Peyer's patch (tissue), 4 donors: Measurements from ENCODE around the gene SSTR3. TPM values are rescaled to one million over a fixed set of nuclear protein-coding genes. Genes with fewer than 3 reads are reported as not detected.

Source experiments
- DNase-seq, 3 donors: peaks; one replicate each; pipeline ENCODE4 v3.0.0-alpha.2; 2017 to 2019
- H3K27ac ChIP-seq, 4 donors: fragments of 200-600 bp; sonication (generic); one replicate each; pipeline ENCODE4 v1.5.1; 2016 to 2019
- H3K27me3 ChIP-seq, 2 donors: fragments of 200-600 bp; sonication (generic); one replicate each; pipeline ENCODE4 v1.5.1; 2019
- H3K36me3 ChIP-seq, 3 donors: fragments of 200-600 bp; sonication (generic); one replicate each; pipeline ENCODE4 v1.5.1; 2016 to 2019
- H3K4me1 ChIP-seq, 4 donors: fragments of 200-600 bp; sonication (generic); one replicate each; pipeline ENCODE4 v1.5.1; 2016 to 2019
- H3K4me3 ChIP-seq, 4 donors: fragments of 200-600 bp; sonication (generic); 1 replicate in 3 of 4; 2 replicates in 1 of 4; pipeline ENCODE4 v1.5.1; 2016 to 2019; ENCODE audit warnings: mild to moderate bottlenecking in 1 of 4
- H3K9me3 ChIP-seq, 4 donors: fragments of 200-600 bp; sonication (generic); one replicate each; pipeline ENCODE4 v1.5.1; 2016 to 2019; ENCODE audit warnings: mild to moderate bottlenecking in 1 of 4
- POLR2A ChIP-seq, 2 donors: fragments of 450-650 bp; IDR thresholded peaks; one replicate each; pipeline ENCODE4 v1.5.1; 2017; ENCODE audit warnings: antibody characterized with exemption in 2 of 2, mild to moderate bottlenecking in 2 of 2, moderate library complexity in 2 of 2
- total RNA-seq, 4 donors: library from RNA; depleted of rRNA; stranded (reverse); fragments of >200 nt; gene quantifications; one replicate each; pipeline ENCODE4 v1.1.0, GENCODE V29; 2016
- TF ChIP-seq, protein P1 (sequence below), 6 experiments: fragments of 450-650 bp in 4 of 6; fragments of 200-600 bp in 2 of 6; sonication (generic) in 1 of 6; IDR thresholded peaks; one replicate each; pipeline ENCODE4 v1.5.1; 2017 to 2019; ENCODE audit warnings: antibody characterized with exemption in 6 of 6, mild to moderate bottlenecking in 3 of 6, moderate library complexity in 1 of 6

The SSTR3 gene
- total RNA-seq, 4 donors from 2014 or later = not detected

DNA sequence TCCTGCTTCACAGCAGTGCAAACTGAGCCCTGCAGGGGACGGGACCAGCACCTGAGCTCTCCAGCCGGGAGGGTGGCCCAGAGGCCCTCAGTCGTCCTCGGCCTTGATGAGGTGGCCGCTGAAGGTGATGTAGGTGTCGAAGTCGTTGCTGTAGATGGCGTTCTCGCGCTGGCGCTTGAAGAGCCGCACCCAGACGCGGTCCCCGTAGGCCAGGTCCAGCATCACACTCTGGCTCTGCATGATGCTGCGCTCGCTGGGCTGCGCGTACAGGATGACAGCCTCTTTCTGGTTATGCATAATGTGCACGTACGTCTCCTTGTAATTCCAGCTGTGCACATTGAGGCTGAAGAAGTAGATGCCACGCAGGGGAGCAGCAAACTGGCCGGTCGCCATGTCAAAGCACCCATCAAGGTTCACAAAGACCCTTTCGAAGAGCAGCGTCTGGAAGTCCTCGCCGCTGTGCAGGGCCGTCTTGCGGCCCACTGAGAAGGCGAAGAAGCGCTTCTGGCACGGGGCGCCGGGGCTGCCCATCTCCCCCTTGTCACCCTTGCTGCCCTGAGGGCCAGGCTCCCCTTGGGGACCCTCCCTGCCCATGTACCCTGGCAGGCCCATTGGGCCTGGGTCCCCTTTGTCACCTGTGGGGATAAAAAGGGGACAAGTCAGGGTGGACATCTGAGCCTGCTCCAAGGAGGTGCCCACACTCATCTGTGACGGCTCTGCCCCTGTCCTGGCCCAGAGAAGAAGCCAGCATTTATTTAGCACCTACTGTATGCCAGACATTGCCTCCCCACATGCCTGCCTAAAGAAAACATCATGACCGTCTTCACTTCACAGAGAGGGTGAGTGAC lies 30.0 kb downstream of the SSTR3 start:
- H3K36me3 ChIP-seq = no peaks in the 10 kb centered on the region
- H3K27ac ChIP-seq = no peak overlapping the region
- H3K27me3 ChIP-seq = no peaks in the 10 kb centered on the region
- H3K9me3 ChIP-seq = no peaks in the 10 kb centered on the region
- peaks cover 0 to 41% (median 10%) of the 10 kb centered on the region in 4 donors for H3K4me1 ChIP-seq
- DNase-seq = peak in 2 of 3 donors; percentile 37 to 45
- TF ChIP-seq POLR2A (IDR thresholded peaks at IDR 0.05) = no peak
- TF ChIP-seq, protein P1, sequence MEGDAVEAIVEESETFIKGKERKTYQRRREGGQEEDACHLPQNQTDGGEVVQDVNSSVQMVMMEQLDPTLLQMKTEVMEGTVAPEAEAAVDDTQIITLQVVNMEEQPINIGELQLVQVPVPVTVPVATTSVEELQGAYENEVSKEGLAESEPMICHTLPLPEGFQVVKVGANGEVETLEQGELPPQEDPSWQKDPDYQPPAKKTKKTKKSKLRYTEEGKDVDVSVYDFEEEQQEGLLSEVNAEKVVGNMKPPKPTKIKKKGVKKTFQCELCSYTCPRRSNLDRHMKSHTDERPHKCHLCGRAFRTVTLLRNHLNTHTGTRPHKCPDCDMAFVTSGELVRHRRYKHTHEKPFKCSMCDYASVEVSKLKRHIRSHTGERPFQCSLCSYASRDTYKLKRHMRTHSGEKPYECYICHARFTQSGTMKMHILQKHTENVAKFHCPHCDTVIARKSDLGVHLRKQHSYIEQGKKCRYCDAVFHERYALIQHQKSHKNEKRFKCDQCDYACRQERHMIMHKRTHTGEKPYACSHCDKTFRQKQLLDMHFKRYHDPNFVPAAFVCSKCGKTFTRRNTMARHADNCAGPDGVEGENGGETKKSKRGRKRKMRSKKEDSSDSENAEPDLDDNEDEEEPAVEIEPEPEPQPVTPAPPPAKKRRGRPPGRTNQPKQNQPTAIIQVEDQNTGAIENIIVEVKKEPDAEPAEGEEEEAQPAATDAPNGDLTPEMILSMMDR (IDR thresholded peaks at IDR 0.05) = no peak
- H3K4me3 ChIP-seq = no peak overlapping the region

DNA sequence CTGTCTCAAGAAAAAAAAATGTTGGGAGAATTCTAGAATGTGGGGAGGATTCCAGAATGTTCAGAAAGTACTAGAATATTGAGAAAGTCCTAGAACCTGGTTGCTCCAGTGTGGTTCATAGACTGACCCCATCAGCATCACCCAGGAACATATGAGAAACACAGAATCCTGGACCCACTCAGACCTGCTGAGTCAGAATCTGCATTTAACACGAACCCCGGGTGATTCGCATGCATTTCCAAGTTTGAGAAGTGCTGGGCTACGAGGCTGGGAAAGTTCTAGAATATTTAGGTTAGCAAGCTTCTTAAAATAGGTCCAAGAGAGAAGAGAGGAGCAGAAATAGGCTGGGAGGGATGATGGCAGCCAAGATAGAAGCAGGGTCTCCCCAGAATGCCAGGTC lies 30.6 kb downstream of the SSTR3 start:
- no peak for DNase-seq
- peaks cover 0 to 41% (median 11%) of the 10 kb centered on the region in 4 donors for H3K4me1 ChIP-seq
- H3K27me3 ChIP-seq = no peaks in the 10 kb centered on the region
- no peaks in the 10 kb centered on the region for H3K36me3 ChIP-seq
- no peak overlapping the region for H3K4me3 ChIP-seq
- TF ChIP-seq, protein P1 (IDR thresholded peaks at IDR 0.05) = no peak
- no peak for TF ChIP-seq POLR2A (IDR thresholded peaks at IDR 0.05)
- H3K9me3 ChIP-seq = no peaks in the 10 kb centered on the region
- no peak overlapping the region for H3K27ac ChIP-seq

DNA sequence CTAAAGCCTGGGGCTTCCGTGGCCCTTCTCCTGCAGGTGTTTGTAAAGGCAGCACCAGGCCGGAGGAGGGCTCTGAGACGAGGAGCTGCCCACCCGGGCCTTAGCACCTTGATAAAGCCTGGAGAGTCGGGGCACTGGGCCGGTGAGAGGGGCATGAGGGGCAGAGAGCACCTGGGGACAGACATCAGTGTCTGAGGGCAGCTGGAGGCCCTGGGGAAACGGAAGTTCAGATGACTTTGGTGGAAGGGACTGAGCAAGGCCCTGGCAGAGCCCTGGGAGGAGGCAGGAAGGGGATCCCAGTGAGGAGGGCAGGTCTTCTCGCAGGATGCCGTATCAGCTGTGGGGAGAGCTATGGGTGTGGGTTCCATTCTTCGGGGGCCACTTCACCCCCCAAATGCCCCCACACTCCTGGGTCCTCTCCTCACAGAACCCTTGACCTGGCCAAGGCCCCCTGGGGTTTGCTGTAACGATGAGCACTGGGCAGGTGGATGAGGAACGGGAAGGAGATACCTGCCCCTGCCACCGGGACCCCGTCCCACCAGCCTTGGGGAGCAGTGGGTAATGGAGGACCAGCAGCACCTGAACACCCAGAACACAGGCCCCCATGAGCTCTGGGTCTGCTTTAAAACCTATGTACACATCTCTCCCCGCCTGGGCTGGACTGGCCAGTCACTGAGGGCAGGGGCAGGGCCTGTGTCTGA lies 31.6 kb downstream of the SSTR3 start:
- Histone ChIP-seq H3K27me3 (no peaks in the 10 kb centered on the region), H3K9me3 (no peaks in the 10 kb centered on the region), H3K4me3 (no peak overlapping the region), H3K4me1 (peaks cover 0 to 48% (median 13%) of the 10 kb centered on the region in 4 donors), H3K27ac (no peak overlapping the region), H3K36me3 (no peaks in the 10 kb centered on the region)
- peak in 2 of 3 donors; percentile 36 to 44 for DNase-seq
- TF ChIP-seq, protein P1 (IDR thresholded peaks at IDR 0.05) = no peak
- no peak for TF ChIP-seq POLR2A (IDR thresholded peaks at IDR 0.05)

DNA sequence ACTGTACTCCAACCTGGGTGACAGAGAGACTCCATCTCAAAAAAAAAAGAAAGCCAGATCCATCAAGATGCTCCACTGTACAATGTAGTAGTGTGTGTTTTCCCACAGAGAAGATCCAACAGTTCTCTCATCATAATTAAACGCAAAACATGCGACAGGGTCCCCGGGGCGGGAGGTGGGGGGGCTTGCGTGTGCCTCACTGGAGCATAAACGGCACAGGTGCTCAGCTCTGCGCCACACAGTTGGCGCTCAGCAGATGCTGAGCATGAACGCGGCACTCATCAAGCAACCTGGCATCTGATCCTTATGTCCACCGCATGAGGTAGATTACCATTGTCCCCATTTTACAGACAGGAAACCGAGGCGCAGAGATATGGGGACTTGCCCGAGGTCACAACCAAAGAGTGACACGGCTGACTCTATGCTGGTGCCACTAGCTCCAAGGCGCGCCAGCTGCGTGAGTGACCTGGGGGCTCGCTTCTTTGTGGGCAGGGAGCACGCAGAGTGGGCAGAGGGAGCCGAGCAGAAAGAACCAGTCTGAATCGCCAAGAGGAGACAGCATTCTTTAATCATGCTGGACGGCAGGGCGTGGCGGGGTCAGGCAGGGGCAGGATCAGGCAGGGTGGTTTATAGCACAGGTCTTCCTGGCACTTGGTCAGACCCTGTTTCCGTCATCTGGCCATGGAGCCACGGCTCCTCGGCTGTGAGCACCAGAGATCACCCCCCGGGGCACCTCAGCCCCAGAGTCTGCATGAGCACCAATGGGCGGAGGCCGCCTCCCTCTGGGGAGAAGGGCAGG lies 32.5 kb downstream of the SSTR3 start:
- Histone ChIP-seq H3K36me3 (no peaks in the 10 kb centered on the region), H3K4me3 (no peak overlapping the region), H3K27ac (no peak overlapping the region), H3K9me3 (no peaks in the 10 kb centered on the region), H3K4me1 (peaks cover 0 to 49% (median 13%) of the 10 kb centered on the region in 4 donors), H3K27me3 (no peaks in the 10 kb centered on the region)
- DNase-seq = peak in 2 of 3 donors; percentile 59 to 68
- TF ChIP-seq, protein P1 (IDR thresholded peaks at IDR 0.05) = no peak
- no peak for TF ChIP-seq POLR2A (IDR thresholded peaks at IDR 0.05)

DNA sequence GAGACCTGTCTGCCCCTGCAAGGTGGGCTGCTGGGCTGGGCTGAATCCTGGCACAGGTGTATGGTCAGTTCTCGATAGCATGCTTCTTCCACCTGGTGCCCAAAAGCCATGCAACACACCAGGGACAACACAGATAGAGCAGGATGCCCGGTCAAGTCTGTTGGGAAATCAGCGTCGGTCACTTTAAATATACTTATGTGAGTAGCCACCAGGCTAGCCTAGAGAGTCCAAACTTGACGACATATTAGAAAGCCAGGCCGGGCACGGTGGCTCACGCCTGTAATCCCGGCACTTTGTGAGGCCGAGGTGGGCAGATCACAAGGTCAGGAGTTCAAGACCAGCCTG lies 33.2 kb downstream of the SSTR3 start:
- peaks cover 0 to 49% (median 13%) of the 10 kb centered on the region in 4 donors for H3K4me1 ChIP-seq
- peak overlapping the region in 3 of 4 donors; percentile 32 to 76 (median 50) for H3K27ac ChIP-seq
- TF ChIP-seq, protein P1 (IDR thresholded peaks at IDR 0.05) = no peak
- no peak for TF ChIP-seq POLR2A (IDR thresholded peaks at IDR 0.05)
- peak in 1 of 3 donors; percentile 44 for DNase-seq
- H3K27me3 ChIP-seq = no peaks in the 10 kb centered on the region
- H3K36me3 ChIP-seq = no peaks in the 10 kb centered on the region
- no peak overlapping the region for H3K4me3 ChIP-seq
- H3K9me3 ChIP-seq = no peaks in the 10 kb centered on the region
